ENCODE data around the gene APLP2.
"Not testable (repeated sequence)": the region's sequence is repeated elsewhere in the genome, so short reads cannot be mapped to it uniquely, and the experiment has no call there.

DNA sequence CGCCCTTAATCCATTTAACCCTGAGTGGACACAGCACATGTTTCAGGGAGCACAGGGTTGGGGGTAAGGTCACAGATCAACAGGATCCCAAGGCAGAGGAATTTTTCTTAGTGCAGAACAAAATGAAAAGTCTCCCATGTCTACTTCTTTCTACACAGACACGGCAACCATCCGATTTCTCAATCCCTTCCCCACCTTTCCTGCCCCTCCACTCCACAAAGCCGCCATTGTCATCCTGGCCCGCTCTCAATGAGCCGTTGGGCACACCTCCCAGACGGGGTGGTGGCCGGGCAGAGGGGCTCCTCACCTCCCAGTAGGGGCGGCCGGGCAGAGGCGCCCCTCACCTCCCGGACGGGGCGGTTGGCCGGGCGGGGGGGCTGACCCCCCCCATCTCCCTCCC is 20.8 kb downstream of the APLP2 start:
- TF ChIP-seq, protein P1, sequence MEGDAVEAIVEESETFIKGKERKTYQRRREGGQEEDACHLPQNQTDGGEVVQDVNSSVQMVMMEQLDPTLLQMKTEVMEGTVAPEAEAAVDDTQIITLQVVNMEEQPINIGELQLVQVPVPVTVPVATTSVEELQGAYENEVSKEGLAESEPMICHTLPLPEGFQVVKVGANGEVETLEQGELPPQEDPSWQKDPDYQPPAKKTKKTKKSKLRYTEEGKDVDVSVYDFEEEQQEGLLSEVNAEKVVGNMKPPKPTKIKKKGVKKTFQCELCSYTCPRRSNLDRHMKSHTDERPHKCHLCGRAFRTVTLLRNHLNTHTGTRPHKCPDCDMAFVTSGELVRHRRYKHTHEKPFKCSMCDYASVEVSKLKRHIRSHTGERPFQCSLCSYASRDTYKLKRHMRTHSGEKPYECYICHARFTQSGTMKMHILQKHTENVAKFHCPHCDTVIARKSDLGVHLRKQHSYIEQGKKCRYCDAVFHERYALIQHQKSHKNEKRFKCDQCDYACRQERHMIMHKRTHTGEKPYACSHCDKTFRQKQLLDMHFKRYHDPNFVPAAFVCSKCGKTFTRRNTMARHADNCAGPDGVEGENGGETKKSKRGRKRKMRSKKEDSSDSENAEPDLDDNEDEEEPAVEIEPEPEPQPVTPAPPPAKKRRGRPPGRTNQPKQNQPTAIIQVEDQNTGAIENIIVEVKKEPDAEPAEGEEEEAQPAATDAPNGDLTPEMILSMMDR (IDR thresholded peaks at IDR 0.05; ENCODE audit: low read depth, low read length): not testable (repeated sequence)
- TF ChIP-seq EZH2phosphoT487 (IDR thresholded peaks at IDR 0.05; ENCODE audit: low read depth): not testable (repeated sequence)

Measured in OCI-LY3 (cell line).